Sigmoid colon (tissue), 7 donors: Measurements from ENCODE around the gene CDCA7L. TPM values are rescaled to one million over a fixed set of nuclear protein-coding genes. Genes with fewer than 3 reads are reported as not detected.
A peak's percentile ranks its signal among the peaks of the same experiment; 100 is the strongest.

Source experiments
- DNase-seq: peaks from one replicate; pipeline ENCODE4 v3.0.0-alpha.2; 2019
- H3K27ac ChIP-seq, 4 donors: fragments of 200-600 bp; sonication (generic); one replicate each; pipeline ENCODE4 v1.5.1; 2016 to 2019; ENCODE audit warnings: mild to moderate bottlenecking in 1 of 4
- H3K27me3 ChIP-seq, 3 donors: fragments of 200-600 bp; sonication (generic); one replicate each; pipeline ENCODE4 v1.5.1; 2019; ENCODE audit warnings: mild to moderate bottlenecking in 1 of 3
- H3K36me3 ChIP-seq, 4 donors: fragments of 200-600 bp; sonication (generic); one replicate each; pipeline ENCODE4 v1.5.1; 2016 to 2019
- H3K4me1 ChIP-seq, 4 donors: fragments of 200-600 bp; sonication (generic); one replicate each; pipeline ENCODE4 v1.5.1; 2017 to 2019
- H3K4me3 ChIP-seq, 4 donors: fragments of 200-600 bp; sonication (generic); one replicate each; pipeline ENCODE4 v1.5.1; 2017 to 2019; ENCODE audit warnings: mild to moderate bottlenecking in 2 of 4, moderate library complexity in 1 of 4
- H3K9me3 ChIP-seq, 4 donors: fragments of 200-600 bp in 3 of 4; sonication (generic) in 3 of 4; one replicate each; pipeline versions ENCODE4 v1.5.1 to v1.6.1; 2013 to 2019
- EP300 ChIP-seq, 4 donors: sonication (generic); formaldehyde crosslinking; IDR thresholded peaks; one replicate each; pipeline ENCODE4 v1.6.1; 2017; ENCODE audit warnings: antibody characterized with exemption in 4 of 4
- POLR2A ChIP-seq, 2 donors: fragments of 450-650 bp; IDR thresholded peaks; one replicate each; pipeline ENCODE4 v1.6.1; 2016; ENCODE audit warnings: antibody characterized with exemption in 2 of 2, mild to moderate bottlenecking in 2 of 2, moderate library complexity in 2 of 2
- POLR2AphosphoS5 ChIP-seq, 4 donors: sonication (generic); formaldehyde crosslinking; IDR thresholded peaks; one replicate each; pipeline ENCODE4 v1.6.1; 2017; ENCODE audit warnings: antibody characterized with exemption in 4 of 4
- WGBS, 2 donors: extraction: QIAGEN DNeasy Blood & Tissue Kit; methylation state at CpG; one replicate each; pipeline ENCODE4 v1.1.7; 2013; 5-methylcytosine and 5-hydroxymethylcytosine counted together
- intact Hi-C: fragments of 100-400 bp; cut with DNase I; formaldehyde crosslinking; loops from one replicate; pipeline ENCODE4 v1.15.1; 2023
- polyA plus RNA-seq, 3 donors: library from polyadenylated mRNA; stranded (reverse); fragments of 200-250 nt; gene quantifications; one replicate each; pipeline ENCODE4 v1.2.3, GENCODE V29; 2013
- total RNA-seq, 4 donors: library from RNA; depleted of rRNA; stranded (reverse); fragments of >200 nt; gene quantifications; one replicate each; pipeline ENCODE4 v1.1.0, GENCODE V29; 2016
- TF ChIP-seq, protein P1 (sequence below), 4 experiments: fragments of 450-650 bp in 3 of 4; fragments of 200-600 bp in 1 of 4; IDR thresholded peaks; one replicate each; pipeline ENCODE4 v1.5.1; 2016 to 2019; ENCODE audit warnings: antibody characterized with exemption in 4 of 4, mild to moderate bottlenecking in 3 of 4, moderate library complexity in 2 of 4
- donor health status: healthy with polysubstance abuse.
- donor health status: Bipolar disorder and iron deficiency.
- donor health status: healthy.

Gene CDCA7L
- total and polyA plus RNA-seq, 7 donors = 12.3 to 55.9 (median 23.5) TPM

- H3K27me3 ChIP-seq = no peaks in the 10 kb centered on the region
- H3K27ac ChIP-seq = no peak overlapping the region
- TF ChIP-seq POLR2AphosphoS5 (IDR thresholded peaks at IDR 0.05) (no peak), POLR2A (IDR thresholded peaks at IDR 0.05) (no peak), EP300 (IDR thresholded peaks at IDR 0.05) (no peak)
- TF ChIP-seq, protein P1, sequence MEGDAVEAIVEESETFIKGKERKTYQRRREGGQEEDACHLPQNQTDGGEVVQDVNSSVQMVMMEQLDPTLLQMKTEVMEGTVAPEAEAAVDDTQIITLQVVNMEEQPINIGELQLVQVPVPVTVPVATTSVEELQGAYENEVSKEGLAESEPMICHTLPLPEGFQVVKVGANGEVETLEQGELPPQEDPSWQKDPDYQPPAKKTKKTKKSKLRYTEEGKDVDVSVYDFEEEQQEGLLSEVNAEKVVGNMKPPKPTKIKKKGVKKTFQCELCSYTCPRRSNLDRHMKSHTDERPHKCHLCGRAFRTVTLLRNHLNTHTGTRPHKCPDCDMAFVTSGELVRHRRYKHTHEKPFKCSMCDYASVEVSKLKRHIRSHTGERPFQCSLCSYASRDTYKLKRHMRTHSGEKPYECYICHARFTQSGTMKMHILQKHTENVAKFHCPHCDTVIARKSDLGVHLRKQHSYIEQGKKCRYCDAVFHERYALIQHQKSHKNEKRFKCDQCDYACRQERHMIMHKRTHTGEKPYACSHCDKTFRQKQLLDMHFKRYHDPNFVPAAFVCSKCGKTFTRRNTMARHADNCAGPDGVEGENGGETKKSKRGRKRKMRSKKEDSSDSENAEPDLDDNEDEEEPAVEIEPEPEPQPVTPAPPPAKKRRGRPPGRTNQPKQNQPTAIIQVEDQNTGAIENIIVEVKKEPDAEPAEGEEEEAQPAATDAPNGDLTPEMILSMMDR (IDR thresholded peaks at IDR 0.05) = no peak
- no peaks in the 10 kb centered on the region for H3K9me3 ChIP-seq
- DNase-seq = no peak
- intact Hi-C loops = loop anchor here (10.0 kb wide), 1 partner anchor 90 kb away; no protein-coding TSS in a partner anchor
- 92 to 95% methylated on average over 3 of the region's 3 CpGs for WGBS, 2 donors
- no peak overlapping the region for H3K4me3 ChIP-seq
- H3K36me3 ChIP-seq = peaks cover 0 to 16% (median 3%) of the 10 kb centered on the region in 4 donors
- peaks cover 0 to 37% (median 27%) of the 10 kb centered on the region in 4 donors for H3K4me1 ChIP-seq
These were observed 30.6 kb downstream of the CDCA7L start for GRCh38 chr7:21915140-21915539.

DNA sequence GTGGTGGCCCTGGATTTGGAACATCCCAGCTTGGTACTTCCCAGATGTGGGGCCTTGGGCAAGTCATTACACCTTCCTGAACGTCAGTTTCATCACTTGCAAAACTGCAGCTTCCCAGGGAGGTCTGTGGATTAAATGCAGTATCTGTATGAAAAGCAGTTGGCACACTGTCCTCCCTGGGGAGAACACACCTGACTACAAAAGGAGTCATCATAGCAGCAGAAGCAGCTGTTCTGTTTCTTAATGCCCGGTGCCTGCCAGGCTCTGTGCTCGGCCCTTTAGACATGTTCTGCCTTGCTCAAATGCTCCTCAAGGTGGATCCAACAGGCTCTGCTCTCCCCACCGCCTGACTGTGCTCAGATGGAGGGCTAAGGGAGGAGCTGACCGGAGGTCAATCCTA lies 31.0 kb downstream of the CDCA7L start:
- no peaks in the 10 kb centered on the region for H3K27me3 ChIP-seq
- no peak overlapping the region for H3K27ac ChIP-seq
- peaks cover 0 to 42% (median 28%) of the 10 kb centered on the region in 4 donors for H3K4me1 ChIP-seq
- no peak for TF ChIP-seq EP300 (IDR thresholded peaks at IDR 0.05)
- TF ChIP-seq POLR2AphosphoS5 (IDR thresholded peaks at IDR 0.05) = no peak
- TF ChIP-seq, protein P1 (IDR thresholded peaks at IDR 0.05) = no peak
- TF ChIP-seq POLR2A (IDR thresholded peaks at IDR 0.05) = no peak
- no peak for DNase-seq
- WGBS, 2 donors = 93 to 94% methylated on average over 5 of the region's 5 CpGs
- H3K4me3 ChIP-seq = no peak overlapping the region
- intact Hi-C loops = loop anchor here (10.0 kb wide), 1 partner anchor 90 kb away; no protein-coding TSS in a partner anchor
- H3K36me3 ChIP-seq = peaks cover 0 to 16% (median 3%) of the 10 kb centered on the region in 4 donors
- H3K9me3 ChIP-seq = no peaks in the 10 kb centered on the region

GRCh38 chr7:21912931-21913780 lies 32.5 kb downstream of the CDCA7L start:
- Histone ChIP-seq H3K4me1 (peaks cover 0 to 32% (median 24%) of the 10 kb centered on the region in 4 donors), H3K27me3 (no peaks in the 10 kb centered on the region), H3K27ac (no peak overlapping the region), H3K9me3 (no peaks in the 10 kb centered on the region), H3K4me3 (no peak overlapping the region), H3K36me3 (peaks cover 0 to 18% (median 3%) of the 10 kb centered on the region in 4 donors)
- intact Hi-C loops = loop anchor here (10.0 kb wide), 1 partner anchor 92 kb away; no protein-coding TSS in a partner anchor
- no peak for DNase-seq
- WGBS, 2 donors = 74 to 83% methylated on average over 8 of the region's 8 CpGs
- TF ChIP-seq, protein P1 (IDR thresholded peaks at IDR 0.05) = no peak

DNA sequence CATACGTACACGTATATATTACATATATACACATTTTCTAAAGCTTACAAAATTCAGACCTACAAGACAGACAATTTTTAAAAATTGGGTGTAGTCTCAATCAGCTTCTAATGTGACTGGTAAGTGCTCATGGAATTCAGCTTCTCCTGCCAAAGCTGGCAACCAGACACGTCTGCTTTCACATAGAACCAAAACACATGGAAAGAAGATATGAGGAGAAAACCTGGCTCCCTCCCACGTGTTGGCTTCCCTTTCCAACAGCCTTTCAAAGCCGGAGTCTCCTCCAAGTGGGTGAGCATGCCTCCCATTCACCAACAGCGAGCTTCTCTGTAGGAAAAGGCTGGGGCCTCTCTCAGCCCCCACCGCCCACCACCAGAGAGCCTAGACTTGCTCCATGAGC lies 33.4 kb downstream of the CDCA7L start:
- Histone ChIP-seq H3K27ac (peak overlapping the region in 1 of 4 donors; percentile 37), H3K4me1 (peaks cover 0 to 32% (median 23%) of the 10 kb centered on the region in 4 donors), H3K36me3 (peaks cover 0 to 26% (median 6%) of the 10 kb centered on the region in 4 donors), H3K4me3 (no peak overlapping the region), H3K27me3 (no peaks in the 10 kb centered on the region), H3K9me3 (no peaks in the 10 kb centered on the region)
- no peak for TF ChIP-seq POLR2AphosphoS5 (IDR thresholded peaks at IDR 0.05)
- TF ChIP-seq, protein P1 (IDR thresholded peaks at IDR 0.05) = no peak
- no peak for TF ChIP-seq EP300 (IDR thresholded peaks at IDR 0.05)
- no peak for TF ChIP-seq POLR2A (IDR thresholded peaks at IDR 0.05)
- intact Hi-C loops = loop anchor here (10.0 kb wide), 1 partner anchor 92 kb away; no protein-coding TSS in a partner anchor
- no peak for DNase-seq
- 87 to 92% methylated on average over 7 of the region's 7 CpGs for WGBS, 2 donors
